Measurements from ENCODE around the gene TSPAN4. TPM values are rescaled to one million over a fixed set of nuclear protein-coding genes. Genes with fewer than 3 reads are reported as not detected.

TSPAN4 gene, protein sequence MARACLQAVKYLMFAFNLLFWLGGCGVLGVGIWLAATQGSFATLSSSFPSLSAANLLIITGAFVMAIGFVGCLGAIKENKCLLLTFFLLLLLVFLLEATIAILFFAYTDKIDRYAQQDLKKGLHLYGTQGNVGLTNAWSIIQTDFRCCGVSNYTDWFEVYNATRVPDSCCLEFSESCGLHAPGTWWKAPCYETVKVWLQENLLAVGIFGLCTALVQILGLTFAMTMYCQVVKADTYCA
- 108 and 137 TPM in 2 replicates for total RNA-seq

DNA sequence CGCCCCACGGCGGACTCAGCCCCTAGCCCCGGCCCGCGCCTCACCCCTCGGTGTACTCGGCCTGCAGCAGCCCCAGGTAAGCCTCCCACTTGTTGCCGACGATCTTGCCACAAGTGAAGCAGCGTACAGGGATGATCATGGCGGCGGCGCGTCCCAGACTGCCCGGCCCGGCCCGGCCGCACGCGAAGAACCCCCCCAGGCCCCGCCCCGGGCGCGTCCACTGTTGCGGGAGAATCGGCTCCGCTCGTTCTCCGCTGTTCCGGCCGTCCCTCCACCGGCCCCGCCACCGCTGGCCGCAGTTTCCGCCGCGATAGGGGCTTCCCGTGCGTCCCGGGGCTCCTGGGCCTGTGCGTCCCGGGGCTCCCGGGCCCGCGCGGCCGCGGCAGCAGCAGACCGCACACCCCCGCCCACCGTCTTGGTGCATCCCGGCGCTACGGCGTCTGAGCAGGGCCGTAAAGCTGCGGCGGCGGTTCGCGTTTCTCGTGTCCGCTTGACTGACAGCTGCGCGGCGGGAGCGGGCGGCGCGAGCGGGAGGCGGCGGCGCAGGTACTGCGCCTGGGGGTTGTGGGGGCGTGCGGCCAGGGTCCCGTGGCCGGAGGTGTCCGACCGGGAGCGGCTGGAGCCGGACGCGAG is at the start of gene TSPAN4, which contains the start of gene POLR2L:
TSS of gene TSPAN4 (plus strand) at position 483 of the 633 bp plus-strand sequence. CDS start 7,453 bp downstream, outside the sequence.
TSS of gene POLR2L (minus strand) at position 160 of the 633 bp plus-strand sequence. CDS start at position 139, 21 bp downstream.

DNA sequence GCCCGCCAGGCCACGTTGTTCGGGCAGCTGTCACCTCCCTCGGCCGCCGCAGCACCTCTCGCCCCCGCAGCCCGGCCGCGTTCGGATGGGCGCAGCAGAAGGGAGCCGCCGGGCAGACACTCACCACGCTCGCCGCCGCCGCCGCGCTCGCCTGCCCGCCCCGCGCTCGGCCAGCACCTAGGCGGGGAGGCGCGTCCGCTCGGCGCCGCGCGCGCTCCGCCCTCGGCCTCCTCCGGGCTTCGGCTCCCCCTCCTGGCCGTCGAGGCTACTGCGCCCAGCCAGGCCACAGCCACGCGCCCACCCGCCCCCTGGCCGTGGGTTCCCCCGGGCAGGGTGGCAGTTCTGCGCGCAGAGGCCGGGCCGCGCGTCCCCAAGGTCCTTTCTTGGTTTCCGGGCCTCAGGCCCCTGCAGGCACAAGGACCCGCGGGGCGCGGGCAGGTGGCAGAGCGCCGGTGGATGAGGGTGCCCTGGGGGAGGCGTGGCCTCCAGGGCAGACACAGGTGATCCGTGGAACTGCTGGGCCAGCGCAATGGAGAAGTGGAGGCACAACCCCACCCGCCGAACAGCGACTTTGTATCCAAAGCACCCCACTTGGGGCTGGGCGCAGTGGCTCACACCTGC is 44.4 kb upstream of the TSPAN4 start, which contains the start of gene SLC25A22:
TSS of gene SLC25A22 (minus strand) at position 189 of the 621 bp plus-strand sequence. CDS start 3,275 bp downstream, outside the sequence.

DNA sequence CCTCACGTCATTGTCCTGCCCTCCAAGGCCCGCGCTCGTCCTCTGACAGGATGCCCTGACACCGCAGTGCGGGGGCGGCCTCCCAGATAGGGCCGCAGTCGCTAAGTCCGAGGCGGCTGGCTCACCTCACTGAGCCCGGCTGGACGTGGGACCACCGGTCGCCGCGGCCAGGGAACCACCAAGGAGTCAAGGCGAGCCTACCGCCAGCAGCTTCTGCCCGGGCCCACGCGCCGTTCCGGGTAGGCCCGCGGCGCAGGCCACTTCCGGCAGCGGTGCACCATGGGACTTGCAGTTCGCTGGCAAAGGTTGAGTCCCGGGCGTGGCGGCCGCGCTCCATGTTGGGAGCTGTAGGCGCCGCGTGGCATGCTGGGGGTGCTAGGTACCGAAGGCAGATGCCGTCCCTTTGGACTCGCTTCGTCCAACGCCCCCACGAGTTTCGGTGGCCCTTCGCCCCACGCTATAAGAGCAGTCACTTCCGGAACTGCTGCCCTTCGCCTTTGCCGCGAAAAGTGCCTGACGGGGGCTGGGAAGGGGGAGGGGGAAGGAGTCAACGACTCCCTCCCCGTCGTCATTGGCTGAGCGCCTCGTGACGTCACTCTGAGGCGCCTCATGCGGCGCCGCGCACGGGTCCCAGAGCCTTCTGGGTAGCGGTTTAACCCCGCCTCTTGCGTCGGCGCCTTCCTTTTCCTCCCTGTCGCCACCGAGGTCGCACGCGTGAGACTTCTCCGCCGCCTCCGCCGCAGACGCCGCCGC is 33.2 kb upstream of the TSPAN4 start, which contains the start of gene RPLP2:
TSS of gene RPLP2 (plus strand) at position 681 of the 753 bp plus-strand sequence. CDS start 268 bp downstream, outside the sequence.

DNA sequence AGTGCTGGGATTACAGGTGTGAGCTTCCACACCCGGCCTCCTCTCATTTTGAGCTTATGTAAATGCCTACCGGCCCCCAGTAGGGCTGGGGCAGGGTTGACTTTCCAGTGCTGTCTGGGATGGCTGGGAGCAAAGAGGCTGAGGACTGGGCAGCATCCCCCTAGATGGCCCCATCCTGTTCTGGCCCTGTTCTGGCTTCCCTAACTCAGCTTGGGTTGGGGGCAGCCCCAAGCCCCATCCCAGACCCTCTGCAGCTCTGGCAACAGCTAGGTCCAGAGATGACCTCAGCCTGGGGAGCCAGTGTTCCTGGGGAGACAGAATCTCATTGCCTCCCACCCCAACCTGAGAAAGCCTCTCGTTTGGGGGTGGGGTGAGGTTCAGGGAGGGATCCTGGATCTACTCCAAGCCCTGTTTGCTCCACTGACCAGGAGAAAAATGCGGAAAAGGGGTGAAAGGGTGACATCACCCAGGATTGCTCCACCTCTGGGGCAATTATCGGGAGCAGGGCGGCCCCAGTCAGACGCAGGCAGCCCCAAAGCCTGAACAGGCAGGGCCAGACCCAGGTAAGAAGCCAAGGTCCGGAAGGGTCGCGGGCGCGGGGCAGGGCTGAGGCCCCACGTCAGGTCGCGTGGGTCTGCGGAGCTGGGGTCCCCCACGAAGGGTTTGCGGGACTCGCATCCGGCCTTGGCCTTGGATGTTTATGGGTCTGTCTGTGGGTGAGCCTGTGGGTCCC is 24.1 kb upstream of the TSPAN4 start, which contains the start of gene PNPLA2:
TSS of gene PNPLA2 (plus strand) at position 519 of the 733 bp plus-strand sequence. CDS start 805 bp downstream, outside the sequence.

DNA sequence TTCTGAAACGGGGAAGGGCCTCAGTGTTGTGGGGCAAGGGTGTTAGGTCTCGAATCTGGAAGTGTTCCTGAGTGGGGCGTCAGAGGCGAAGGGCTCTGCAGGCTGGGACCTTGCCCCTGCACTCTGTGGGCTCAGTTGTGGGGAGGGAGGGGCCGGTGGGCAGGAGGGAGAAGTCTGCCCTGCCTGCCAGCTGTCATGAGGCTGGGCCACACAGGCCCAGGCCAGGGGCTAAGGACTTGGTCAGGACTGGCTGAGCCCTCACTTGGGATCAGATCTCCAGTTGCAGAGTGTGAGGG is 14.8 kb upstream of the TSPAN4 start, which contains the start of gene CRACR2B:
TSS of gene CRACR2B (plus strand) at position 23 of the 296 bp plus-strand sequence. CDS start 689 bp downstream, outside the sequence.

DNA sequence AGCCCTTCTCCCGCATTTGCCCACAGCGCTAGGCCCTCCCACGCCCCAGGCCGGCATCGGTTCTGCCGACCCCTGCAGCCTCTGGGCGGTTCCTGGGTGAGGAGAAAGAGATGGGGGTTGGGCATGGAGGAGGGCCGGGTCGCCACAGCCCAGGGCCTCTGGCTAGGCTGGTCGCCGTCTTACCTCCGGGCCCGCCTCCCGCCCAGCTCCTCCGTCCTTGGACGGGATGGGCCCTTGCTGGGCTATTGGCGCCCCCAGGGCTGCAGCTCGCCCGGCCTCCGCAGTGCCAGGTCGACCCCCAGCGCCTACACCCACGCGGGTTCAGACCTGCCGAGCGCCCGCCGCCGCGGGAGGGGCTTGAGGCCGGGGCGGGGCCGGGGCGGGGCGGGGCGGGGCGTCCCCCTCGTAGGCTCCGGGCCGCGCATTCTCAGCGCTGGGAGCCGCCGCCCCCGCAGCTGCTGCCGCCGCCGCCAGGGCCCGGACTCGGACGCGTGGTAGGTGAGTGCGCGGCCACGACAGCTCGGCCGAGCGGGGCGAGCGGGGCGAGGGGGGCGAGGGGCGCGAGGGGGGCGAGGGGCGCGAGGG is 10.0 kb upstream of the TSPAN4 start, which contains the start of gene CD151:
TSS of gene CD151 (plus strand) at position 424 of the 585 bp plus-strand sequence. CDS start 3,118 bp downstream, outside the sequence.

DNA sequence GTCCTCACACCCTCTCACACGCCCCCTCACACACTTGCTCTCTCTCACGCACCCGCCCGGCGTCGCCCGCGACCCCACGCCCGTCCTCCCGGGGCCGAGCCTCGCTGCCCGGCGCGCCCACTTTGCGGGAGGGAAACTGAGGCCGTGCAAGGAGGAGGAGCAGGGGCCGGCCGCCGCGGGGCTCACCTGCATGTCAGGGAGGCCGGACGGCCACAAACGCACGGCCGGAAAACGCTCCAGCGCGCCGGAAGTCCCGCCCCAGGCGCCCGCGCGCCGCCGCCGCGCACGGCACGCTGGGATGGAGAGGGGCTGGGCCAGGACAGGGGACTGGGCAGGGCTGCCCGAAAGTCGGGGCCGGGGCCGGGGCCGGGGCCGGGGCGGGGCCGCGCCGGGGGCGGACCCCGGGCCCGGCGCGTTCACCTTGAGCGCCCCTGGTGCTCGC is 68.0 kb downstream of the TSPAN4 start, which contains the start of gene CHID1:
TSS of gene CHID1 (minus strand) at position 222 of the 442 bp plus-strand sequence. CDS start 5,994 bp downstream, outside the sequence.

Small RNAs within 50 kb of the gene (small RNA-seq; reads per million reads assigned to genes)
- gene SNORA52: not detected

Other genes with a start within 250 kb of the TSPAN4 start
- gene IRF7, start 226.9 kb upstream of the TSPAN4 start, total RNA-seq: 11.2 and 14.0 TPM in 2 replicates
- gene CDHR5, start 217.9 kb upstream of the TSPAN4 start, total RNA-seq: not detected in 2 replicates
- gene SCT, start 215.7 kb upstream of the TSPAN4 start, total RNA-seq: not detected in 2 replicates
- gene DRD4, start 205.6 kb upstream of the TSPAN4 start, total RNA-seq: not detected in 2 replicates
- 59.0 and 85.3 TPM in 2 replicates for gene DEAF1, start 147.6 kb upstream of the TSPAN4 start, total RNA-seq
- 8.9 and 11.8 TPM in 2 replicates for gene TMEM80, start 147.0 kb upstream of the TSPAN4 start, total RNA-seq
- gene EPS8L2, start 136.6 kb upstream of the TSPAN4 start, total RNA-seq: 2.5 and 3.9 TPM in 2 replicates
- 155 and 170 TPM in 2 replicates for gene TALDO1, start 95.4 kb upstream of the TSPAN4 start, total RNA-seq
- 61.2 and 65.3 TPM in 2 replicates for gene GATD1, start 65.4 kb upstream of the TSPAN4 start, total RNA-seq
- gene CEND1, start 52.8 kb upstream of the TSPAN4 start, total RNA-seq: under 0.01 and 0.10 TPM in 2 replicates
- gene SLC25A22, start 44.6 kb upstream of the TSPAN4 start, total RNA-seq: 13.7 and 15.6 TPM in 2 replicates
- 12.8 and 14.0 TPM in 2 replicates for gene PIDD1, start 37.6 kb upstream of the TSPAN4 start, total RNA-seq
- 227 and 292 TPM in 2 replicates for gene RPLP2, start 32.9 kb upstream of the TSPAN4 start, total RNA-seq
- 43.3 and 59.4 TPM in 2 replicates for gene PNPLA2, start 23.9 kb upstream of the TSPAN4 start, total RNA-seq
- gene CRACR2B, start 14.9 kb upstream of the TSPAN4 start, total RNA-seq: 9.2 and 12.7 TPM in 2 replicates
- 453 and 470 TPM in 2 replicates for gene CD151, start 9.9 kb upstream of the TSPAN4 start, total RNA-seq
- gene POLR2L, start 323 bp upstream of the TSPAN4 start, total RNA-seq: 77.9 and 79.4 TPM in 2 replicates
- 34.8 and 45.4 TPM in 2 replicates for gene CHID1, start 68.0 kb downstream of the TSPAN4 start, total RNA-seq
- gene AP2A2, start 83.0 kb downstream of the TSPAN4 start, total RNA-seq: 94.0 and 104 TPM in 2 replicates
- not detected in 2 replicates for gene MUC6, start 193.9 kb downstream of the TSPAN4 start, total RNA-seq
- not detected in 2 replicates for gene MUC2, start 232.0 kb downstream of the TSPAN4 start, total RNA-seq